ENCODE results near the gene PDE7B. TPM values are rescaled to one million over a fixed set of nuclear protein-coding genes. Genes with fewer than 3 reads are reported as not detected.

The PDE7B gene
- total and polyA plus RNA-seq, 4 experiments from 2014 or later, result 0.06 to 0.94 (median 0.28) TPM

DNA sequence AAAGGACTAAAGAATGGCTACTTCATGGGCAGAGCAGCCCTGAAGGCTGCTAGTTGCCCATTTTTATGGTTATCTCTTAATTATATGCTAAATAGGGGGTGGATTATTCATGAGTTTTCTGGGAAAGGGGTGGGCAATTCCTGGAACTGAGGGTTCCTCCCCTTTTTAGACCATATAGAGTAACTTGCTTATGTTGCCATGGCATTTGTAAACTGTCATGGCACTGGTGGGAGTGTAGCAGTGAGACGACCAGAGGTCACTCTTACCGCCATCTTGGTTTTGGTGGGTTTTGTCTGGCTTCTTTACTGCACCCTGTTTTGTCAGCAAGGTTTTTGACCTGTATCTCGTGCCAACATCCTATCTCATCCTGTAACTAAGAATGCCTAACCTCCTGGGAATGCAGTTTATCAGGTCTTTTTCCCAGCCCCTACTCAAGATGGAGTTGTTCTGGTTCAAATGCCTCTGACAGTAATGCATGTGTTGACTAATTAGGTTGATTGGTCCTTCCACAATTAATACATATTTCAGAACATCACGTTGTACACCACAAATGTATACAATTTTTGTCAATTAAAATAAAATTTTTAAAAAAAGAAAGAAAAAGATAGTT lies 139.5 kb downstream of the PDE7B start:
- peaks cover 0 to 2% (median 0%) of the 10 kb centered on the region in 8 donors for H3K9me3 Mint-ChIP-seq
- no peaks in the 10 kb centered on the region for H3K27me3 ChIP-seq (ENCODE audit: insufficient read depth, low read length)
- no peak overlapping the region for H3K27ac Mint-ChIP-seq
- no peak for DNase-seq
- H3K4me1 ChIP-seq (ENCODE audit: insufficient read depth, low read length), result no peaks in the 10 kb centered on the region
- POLR2A ChIA-PET (ENCODE audit: partially characterized antibody), result no interaction called here
- H3K36me3 ChIP-seq (ENCODE audit: insufficient read depth, low read length), result no peaks in the 10 kb centered on the region
- no peaks in the 10 kb centered on the region for H3K36me3 Mint-ChIP-seq
- no peak overlapping the region for H3K4me3 Mint-ChIP-seq
- no peak overlapping the region for H3K27ac ChIP-seq (ENCODE audit: low read depth, low read length)
- H3K4me3 ChIP-seq (ENCODE audit: low read length in 2 of 2), result no peak overlapping the region
- H3K27me3 Mint-ChIP-seq, result peaks cover 0 to 2% of the 10 kb centered on the region in 2 donors
- H3K9me3 ChIP-seq (ENCODE audit: control insufficient read depth in 1 of 2, low read length in 2 of 2), result no peaks in the 10 kb centered on the region
- CTCF ChIA-PET (ENCODE audit: partially characterized antibody), result no interaction called here
- no peaks in the 10 kb centered on the region for H3K4me1 Mint-ChIP-seq
- intact Hi-C loops (cut with micrococcal nuclease), result no loop called here

DNA sequence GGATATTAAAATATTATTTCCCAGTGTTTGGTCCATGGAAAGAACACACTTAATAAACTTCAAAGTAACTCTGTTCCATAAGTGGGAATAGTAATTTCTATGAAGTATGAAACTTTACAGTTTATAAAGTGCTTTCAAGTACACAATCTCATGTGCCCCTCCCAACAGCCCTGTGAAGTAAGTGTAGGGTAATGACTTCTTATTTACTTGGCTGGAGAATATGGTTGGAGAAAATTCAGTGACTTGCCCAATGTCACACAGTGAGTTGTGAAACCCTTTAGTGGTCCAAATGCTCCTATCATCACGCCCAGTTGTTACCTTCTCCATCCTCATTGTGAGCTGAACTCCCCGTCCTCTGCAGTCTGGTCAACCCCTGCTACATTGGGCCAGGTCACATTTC lies 141.2 kb downstream of the PDE7B start:
- no peaks in the 10 kb centered on the region for H3K36me3 ChIP-seq (ENCODE audit: insufficient read depth, low read length)
- intact Hi-C loops (cut with micrococcal nuclease), result no loop called here
- H3K36me3 Mint-ChIP-seq, result no peaks in the 10 kb centered on the region
- no peak overlapping the region for H3K27ac ChIP-seq (ENCODE audit: low read depth, low read length)
- CTCF ChIA-PET (ENCODE audit: partially characterized antibody), result no interaction called here
- H3K9me3 ChIP-seq (ENCODE audit: control insufficient read depth in 1 of 2, low read length in 2 of 2), result no peaks in the 10 kb centered on the region
- H3K4me1 Mint-ChIP-seq, result no peaks in the 10 kb centered on the region
- H3K27me3 Mint-ChIP-seq, result peaks cover 2 to 4% of the 10 kb centered on the region in 2 donors
- DNase-seq, result no peak
- peaks cover 0 to 2% (median 0%) of the 10 kb centered on the region in 8 donors for H3K9me3 Mint-ChIP-seq
- H3K4me1 ChIP-seq (ENCODE audit: insufficient read depth, low read length), result no peaks in the 10 kb centered on the region
- no peak overlapping the region for H3K27ac Mint-ChIP-seq
- no peak overlapping the region for H3K4me3 ChIP-seq (ENCODE audit: low read length in 2 of 2)
- no peaks in the 10 kb centered on the region for H3K27me3 ChIP-seq (ENCODE audit: insufficient read depth, low read length)
- no peak overlapping the region for H3K4me3 Mint-ChIP-seq
- POLR2A ChIA-PET (ENCODE audit: partially characterized antibody), result interaction anchor here (0.6 kb wide), 1 partner anchor 675 kb away, joined by 3 read pairs; no protein-coding TSS in a partner anchor

GRCh38 chr6:135993361-135993760 lies 141.9 kb downstream of the PDE7B start:
- H3K27ac Mint-ChIP-seq, result no peak overlapping the region
- no peaks in the 10 kb centered on the region for H3K36me3 ChIP-seq (ENCODE audit: insufficient read depth, low read length)
- H3K4me1 ChIP-seq (ENCODE audit: insufficient read depth, low read length), result no peaks in the 10 kb centered on the region
- no peak overlapping the region for H3K27ac ChIP-seq (ENCODE audit: low read depth, low read length)
- H3K9me3 Mint-ChIP-seq, result peaks cover 0 to 2% (median 0%) of the 10 kb centered on the region in 8 donors
- no peak overlapping the region for H3K4me3 ChIP-seq (ENCODE audit: low read length in 2 of 2)
- no peaks in the 10 kb centered on the region for H3K27me3 ChIP-seq (ENCODE audit: insufficient read depth, low read length)
- peaks cover 2 to 4% of the 10 kb centered on the region in 2 donors for H3K27me3 Mint-ChIP-seq
- intact Hi-C loops (cut with micrococcal nuclease), result no loop called here
- no peaks in the 10 kb centered on the region for H3K4me1 Mint-ChIP-seq
- no peaks in the 10 kb centered on the region for H3K36me3 Mint-ChIP-seq
- ChIA-PET POLR2A (ENCODE audit: partially characterized antibody) (no interaction called here), CTCF (ENCODE audit: partially characterized antibody) (no interaction called here)
- H3K9me3 ChIP-seq (ENCODE audit: control insufficient read depth in 1 of 2, low read length in 2 of 2), result no peaks in the 10 kb centered on the region
- no peak for DNase-seq
- no peak overlapping the region for H3K4me3 Mint-ChIP-seq

GRCh38 chr6:135994857-135995544 lies 143.5 kb downstream of the PDE7B start:
- intact Hi-C loops (cut with micrococcal nuclease), result no loop called here
- no peaks in the 10 kb centered on the region for H3K36me3 Mint-ChIP-seq
- CTCF ChIA-PET (ENCODE audit: partially characterized antibody), result no interaction called here
- Histone ChIP-seq H3K4me1 (ENCODE audit: insufficient read depth, low read length) (no peaks in the 10 kb centered on the region), H3K27me3 (ENCODE audit: insufficient read depth, low read length) (no peaks in the 10 kb centered on the region), H3K4me3 (ENCODE audit: low read length in 2 of 2) (no peak overlapping the region), H3K9me3 (ENCODE audit: control insufficient read depth in 1 of 2, low read length in 2 of 2) (no peaks in the 10 kb centered on the region), H3K27ac (ENCODE audit: low read depth, low read length) (no peak overlapping the region), H3K36me3 (ENCODE audit: insufficient read depth, low read length) (no peaks in the 10 kb centered on the region)
- POLR2A ChIA-PET (ENCODE audit: partially characterized antibody), result no interaction called here
- no peak for DNase-seq
- H3K27me3 Mint-ChIP-seq, result peaks cover 2 to 4% of the 10 kb centered on the region in 2 donors
- H3K27ac Mint-ChIP-seq, result no peak overlapping the region
- H3K9me3 Mint-ChIP-seq, result peaks cover 0 to 10% (median 7%) of the 10 kb centered on the region in 8 donors
- H3K4me1 Mint-ChIP-seq, result no peaks in the 10 kb centered on the region
- no peak overlapping the region for H3K4me3 Mint-ChIP-seq

DNA sequence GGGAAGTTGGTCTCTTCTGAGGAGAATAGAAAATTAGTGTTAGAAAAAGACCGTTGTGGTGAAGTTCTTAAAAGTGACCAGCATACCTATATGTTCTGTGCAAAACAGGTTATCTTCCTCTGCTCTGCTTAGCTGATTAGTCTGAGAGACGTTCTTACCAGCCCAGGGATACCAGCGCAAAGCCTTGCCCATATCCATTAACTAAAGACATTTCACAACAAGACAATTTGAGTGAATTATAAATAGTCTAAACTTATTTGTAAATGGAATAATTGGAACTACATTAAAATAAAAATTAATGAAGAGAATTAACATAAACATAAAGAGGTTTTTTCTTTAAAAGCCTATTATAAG lies 144.0 kb downstream of the PDE7B start:
- H3K27me3 ChIP-seq (ENCODE audit: insufficient read depth, low read length), result no peaks in the 10 kb centered on the region
- intact Hi-C loops (cut with micrococcal nuclease), result no loop called here
- H3K27me3 Mint-ChIP-seq, result peaks cover 2 to 4% of the 10 kb centered on the region in 2 donors
- no peak overlapping the region for H3K4me3 Mint-ChIP-seq
- DNase-seq, result no peak
- no peak overlapping the region for H3K27ac ChIP-seq (ENCODE audit: low read depth, low read length)
- no peaks in the 10 kb centered on the region for H3K4me1 ChIP-seq (ENCODE audit: insufficient read depth, low read length)
- ChIA-PET CTCF (ENCODE audit: partially characterized antibody) (no interaction called here), POLR2A (ENCODE audit: partially characterized antibody) (no interaction called here)
- no peaks in the 10 kb centered on the region for H3K36me3 Mint-ChIP-seq
- H3K9me3 ChIP-seq (ENCODE audit: control insufficient read depth in 1 of 2, low read length in 2 of 2), result no peaks in the 10 kb centered on the region
- H3K36me3 ChIP-seq (ENCODE audit: insufficient read depth, low read length), result no peaks in the 10 kb centered on the region
- H3K4me3 ChIP-seq (ENCODE audit: low read length in 2 of 2), result no peak overlapping the region
- no peaks in the 10 kb centered on the region for H3K4me1 Mint-ChIP-seq
- peaks cover 0 to 14% (median 7%) of the 10 kb centered on the region in 8 donors for H3K9me3 Mint-ChIP-seq
- no peak overlapping the region for H3K27ac Mint-ChIP-seq

- H3K9me3 Mint-ChIP-seq, result peaks cover 0 to 12% (median 7%) of the 10 kb centered on the region in 8 donors
- CTCF ChIA-PET (ENCODE audit: partially characterized antibody), result no interaction called here
- POLR2A ChIA-PET (ENCODE audit: partially characterized antibody), result no interaction called here
Observed at GRCh38 chr6:135996668-135997067, 145.2 kb downstream of the PDE7B start.

DNA sequence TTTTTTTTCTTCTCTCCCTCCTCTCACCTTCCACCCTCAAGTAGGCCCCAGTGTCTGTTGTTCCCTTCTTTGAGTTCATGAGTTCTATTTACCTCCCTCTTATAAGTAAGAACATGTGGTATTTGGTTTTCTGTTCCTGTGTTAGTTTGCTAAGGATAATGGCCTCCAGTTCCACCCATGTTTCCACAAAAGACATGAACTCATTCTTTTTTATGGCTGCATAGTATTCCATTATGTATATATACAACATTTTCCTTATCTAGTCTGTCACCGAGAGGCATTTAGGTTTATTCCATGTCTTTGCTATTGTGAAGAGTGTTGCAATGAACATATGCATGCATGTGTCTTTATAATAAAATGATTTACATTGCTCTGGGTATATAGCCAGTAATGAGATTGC lies 147.9 kb downstream of the PDE7B start:
- H3K36me3 Mint-ChIP-seq, result no peaks in the 10 kb centered on the region
- Histone ChIP-seq H3K4me3 (ENCODE audit: low read length in 2 of 2) (no peak overlapping the region), H3K36me3 (ENCODE audit: insufficient read depth, low read length) (no peaks in the 10 kb centered on the region), H3K9me3 (ENCODE audit: control insufficient read depth in 1 of 2, low read length in 2 of 2) (no peaks in the 10 kb centered on the region), H3K27ac (ENCODE audit: low read depth, low read length) (no peak overlapping the region), H3K27me3 (ENCODE audit: insufficient read depth, low read length) (no peaks in the 10 kb centered on the region), H3K4me1 (ENCODE audit: insufficient read depth, low read length) (no peaks in the 10 kb centered on the region)
- intact Hi-C loops (cut with micrococcal nuclease), result no loop called here
- no peak overlapping the region for H3K4me3 Mint-ChIP-seq
- H3K9me3 Mint-ChIP-seq, result peaks cover 0 to 12% (median 7%) of the 10 kb centered on the region in 8 donors
- ChIA-PET CTCF (ENCODE audit: partially characterized antibody) (no interaction called here), POLR2A (ENCODE audit: partially characterized antibody) (no interaction called here)
- DNase-seq, result no peak
- H3K27ac Mint-ChIP-seq, result no peak overlapping the region
- peaks cover 0 to 5% of the 10 kb centered on the region in 2 donors for H3K27me3 Mint-ChIP-seq
- no peaks in the 10 kb centered on the region for H3K4me1 Mint-ChIP-seq

More at GRCh38 chr6:135996668-135997067, 145.2 kb downstream of the PDE7B start:
- Histone ChIP-seq H3K36me3 (ENCODE audit: insufficient read depth, low read length) (no peaks in the 10 kb centered on the region), H3K4me1 (ENCODE audit: insufficient read depth, low read length) (no peaks in the 10 kb centered on the region), H3K4me3 (ENCODE audit: low read length in 2 of 2) (no peak overlapping the region), H3K27me3 (ENCODE audit: insufficient read depth, low read length) (no peaks in the 10 kb centered on the region), H3K27ac (ENCODE audit: low read depth, low read length) (no peak overlapping the region), H3K9me3 (ENCODE audit: control insufficient read depth in 1 of 2, low read length in 2 of 2) (no peaks in the 10 kb centered on the region)
- no peak overlapping the region for H3K27ac Mint-ChIP-seq
- H3K27me3 Mint-ChIP-seq, result peaks cover 0 to 4% of the 10 kb centered on the region in 2 donors
- intact Hi-C loops (cut with micrococcal nuclease), result no loop called here
- no peak overlapping the region for H3K4me3 Mint-ChIP-seq
- H3K36me3 Mint-ChIP-seq, result no peaks in the 10 kb centered on the region
- DNase-seq, result no peak
- H3K4me1 Mint-ChIP-seq, result no peaks in the 10 kb centered on the region
